Liver (tissue), 3 donors: ENCODE results near the gene FAM221B.

Source experiments
- CTCF ChIP-seq: fragments of 150-350 bp; IDR thresholded peaks from 2 replicates; pipeline ENCODE4 v1.5.1; 2017; ENCODE audit warnings: improper control_type of control experiment, low read depth, low read length; ENCODE audit not compliant: missing input control
- HNF4A ChIP-seq, 2 donors: conservative IDR thresholded peaks; 2 replicates each; pipeline ENCODE4 v1.6.1; 2016; ENCODE audit warnings: antibody characterized with exemption in 2 of 2, mild to moderate bottlenecking in 2 of 2
- MAX ChIP-seq: IDR thresholded peaks from 2 replicates; pipeline ENCODE4 v1.6.1; 2016; ENCODE audit warnings: antibody characterized with exemption
- TAF1 ChIP-seq: conservative IDR thresholded peaks from 2 replicates; pipeline ENCODE4 v1.6.1; 2016; ENCODE audit warnings: antibody characterized with exemption, mild to moderate bottlenecking
- ZBTB33 ChIP-seq: IDR thresholded peaks from 2 replicates; pipeline ENCODE4 v1.6.1; 2016; ENCODE audit warnings: antibody characterized with exemption
- donor health status: healthy.
- donor health status: healthy.

- TF ChIP-seq CTCF (no peak), HNF4A (conservative IDR thresholded peaks at IDR 0.05) (no peak), ZBTB33 (no peak), TAF1 (no peak), MAX (no peak)
Observed at GRCh38 chr9:35798658-35799374, 29.7 kb downstream of the FAM221B start.
